Glutamatergic neuron (in vitro differentiated cells): ENCODE results near the gene SLC6A1. TPM values are rescaled to one million over a fixed set of nuclear protein-coding genes. Genes with fewer than 3 reads are reported as not detected.

ENCODE experiments used
- DNase-seq: peaks from one replicate; pipeline ENCODE4 v3.0.0; 2022
- H3K27ac Mint-ChIP-seq: one replicate; pipeline ENCODE4 v1.8.0; 2020; ENCODE audit warnings: mild to moderate bottlenecking, mixed read lengths, inconsistent platforms; ENCODE audit not compliant: unreplicated experiment
- H3K27me3 Mint-ChIP-seq: one replicate; pipeline ENCODE4 v1.8.0; 2020; ENCODE audit warnings: mild to moderate bottlenecking, moderate library complexity, mixed read lengths, inconsistent platforms; ENCODE audit not compliant: unreplicated experiment
- H3K36me3 Mint-ChIP-seq: one replicate; pipeline ENCODE4 v1.8.0; 2020; ENCODE audit warnings: mild to moderate bottlenecking, mixed read lengths, inconsistent platforms; ENCODE audit not compliant: unreplicated experiment
- H3K4me1 Mint-ChIP-seq: one replicate; pipeline ENCODE4 v1.8.0; 2020; ENCODE audit warnings: mild to moderate bottlenecking, low read depth, mixed read lengths, inconsistent platforms; ENCODE audit not compliant: unreplicated experiment
- H3K4me3 Mint-ChIP-seq: one replicate; pipeline ENCODE4 v1.8.0; 2020; ENCODE audit warnings: mild to moderate bottlenecking, mixed read lengths, inconsistent platforms; ENCODE audit not compliant: unreplicated experiment
- H3K9me3 Mint-ChIP-seq: one replicate; pipeline ENCODE4 v1.8.0; 2020; ENCODE audit warnings: mild to moderate bottlenecking, moderate library complexity, mixed read lengths, inconsistent platforms; ENCODE audit not compliant: unreplicated experiment
- total RNA-seq: library from RNA; stranded (reverse); fragmentation: NEBNext Ultra II Directional; extraction: Animal tissue kit (Norgen Biotek cat#: 25700); gene quantifications from one replicate; pipeline ENCODE4 v1.2.1, GENCODE V29; 2021; ENCODE audit not compliant: unreplicated experiment
- TF ChIP-seq, protein P1 (sequence below): fragments of 200-600 bp; sonication (generic); IDR thresholded peaks from one replicate; pipeline ENCODE4 v1.5.0; 2021; ENCODE audit not compliant: partially characterized antibody, unreplicated experiment

SLC6A1 gene
- total RNA-seq, 1 donor from 2014 or later, result 0.15 TPM

DNA sequence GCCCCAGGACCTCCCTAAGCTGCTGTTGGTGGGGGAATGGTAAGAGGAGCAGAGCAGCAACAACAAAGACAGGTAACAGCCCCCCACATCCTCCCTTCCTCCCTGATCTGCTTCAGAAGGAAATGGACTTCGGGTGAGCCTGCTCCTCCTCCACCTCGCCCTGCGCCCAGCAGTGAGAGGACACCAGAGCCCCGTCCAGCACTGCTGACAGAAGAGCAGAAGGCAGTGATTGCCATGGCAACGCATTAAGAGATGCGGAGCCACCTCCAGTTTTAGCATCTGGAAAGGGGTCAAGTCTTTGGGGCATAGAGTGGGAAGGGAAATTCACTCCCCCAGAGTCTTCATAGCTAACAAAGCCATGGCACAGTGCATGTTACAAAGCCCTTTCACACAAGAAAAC lies 84.2 kb downstream of the SLC6A1 start:
- TF ChIP-seq, protein P1, sequence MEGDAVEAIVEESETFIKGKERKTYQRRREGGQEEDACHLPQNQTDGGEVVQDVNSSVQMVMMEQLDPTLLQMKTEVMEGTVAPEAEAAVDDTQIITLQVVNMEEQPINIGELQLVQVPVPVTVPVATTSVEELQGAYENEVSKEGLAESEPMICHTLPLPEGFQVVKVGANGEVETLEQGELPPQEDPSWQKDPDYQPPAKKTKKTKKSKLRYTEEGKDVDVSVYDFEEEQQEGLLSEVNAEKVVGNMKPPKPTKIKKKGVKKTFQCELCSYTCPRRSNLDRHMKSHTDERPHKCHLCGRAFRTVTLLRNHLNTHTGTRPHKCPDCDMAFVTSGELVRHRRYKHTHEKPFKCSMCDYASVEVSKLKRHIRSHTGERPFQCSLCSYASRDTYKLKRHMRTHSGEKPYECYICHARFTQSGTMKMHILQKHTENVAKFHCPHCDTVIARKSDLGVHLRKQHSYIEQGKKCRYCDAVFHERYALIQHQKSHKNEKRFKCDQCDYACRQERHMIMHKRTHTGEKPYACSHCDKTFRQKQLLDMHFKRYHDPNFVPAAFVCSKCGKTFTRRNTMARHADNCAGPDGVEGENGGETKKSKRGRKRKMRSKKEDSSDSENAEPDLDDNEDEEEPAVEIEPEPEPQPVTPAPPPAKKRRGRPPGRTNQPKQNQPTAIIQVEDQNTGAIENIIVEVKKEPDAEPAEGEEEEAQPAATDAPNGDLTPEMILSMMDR, result no peak
- no peak overlapping the region for H3K4me3 Mint-ChIP-seq

DNA sequence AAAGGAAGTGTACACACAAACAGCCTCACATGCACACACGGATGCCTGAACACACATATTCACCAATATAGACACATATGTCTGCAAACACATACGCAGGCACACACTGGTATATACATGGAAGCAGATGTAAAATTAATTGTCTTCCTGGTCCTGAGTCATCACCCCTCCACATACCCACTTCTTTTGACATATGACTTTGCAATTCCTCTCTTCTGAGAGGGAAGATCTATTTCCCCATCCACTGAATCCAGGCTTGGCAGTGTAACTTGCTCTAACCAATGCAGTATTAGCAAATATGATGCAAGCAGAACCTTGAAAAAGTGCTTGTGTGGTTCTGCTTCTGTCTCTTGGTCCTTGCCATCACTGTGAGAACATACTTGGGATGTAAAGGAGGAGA lies 84.9 kb downstream of the SLC6A1 start:
- TF ChIP-seq, protein P1, result no peak
- H3K27me3 Mint-ChIP-seq, result peaks cover 2% of the 10 kb centered on the region
- no peak overlapping the region for H3K27ac Mint-ChIP-seq
- H3K36me3 Mint-ChIP-seq, result peaks cover 8% of the 10 kb centered on the region
- no peaks in the 10 kb centered on the region for H3K9me3 Mint-ChIP-seq
- DNase-seq, result no peak
- no peak overlapping the region for H3K4me3 Mint-ChIP-seq
- H3K4me1 Mint-ChIP-seq, result no peaks in the 10 kb centered on the region

More for the DNA sequence above, 84.2 kb downstream of the SLC6A1 start:
- no peak overlapping the region for H3K27ac Mint-ChIP-seq
- DNase-seq, result no peak
- H3K27me3 Mint-ChIP-seq, result peaks cover under 1% of the 10 kb centered on the region
- H3K36me3 Mint-ChIP-seq, result peaks cover 8% of the 10 kb centered on the region
- H3K9me3 Mint-ChIP-seq, result no peaks in the 10 kb centered on the region
- H3K4me1 Mint-ChIP-seq, result no peaks in the 10 kb centered on the region

DNA sequence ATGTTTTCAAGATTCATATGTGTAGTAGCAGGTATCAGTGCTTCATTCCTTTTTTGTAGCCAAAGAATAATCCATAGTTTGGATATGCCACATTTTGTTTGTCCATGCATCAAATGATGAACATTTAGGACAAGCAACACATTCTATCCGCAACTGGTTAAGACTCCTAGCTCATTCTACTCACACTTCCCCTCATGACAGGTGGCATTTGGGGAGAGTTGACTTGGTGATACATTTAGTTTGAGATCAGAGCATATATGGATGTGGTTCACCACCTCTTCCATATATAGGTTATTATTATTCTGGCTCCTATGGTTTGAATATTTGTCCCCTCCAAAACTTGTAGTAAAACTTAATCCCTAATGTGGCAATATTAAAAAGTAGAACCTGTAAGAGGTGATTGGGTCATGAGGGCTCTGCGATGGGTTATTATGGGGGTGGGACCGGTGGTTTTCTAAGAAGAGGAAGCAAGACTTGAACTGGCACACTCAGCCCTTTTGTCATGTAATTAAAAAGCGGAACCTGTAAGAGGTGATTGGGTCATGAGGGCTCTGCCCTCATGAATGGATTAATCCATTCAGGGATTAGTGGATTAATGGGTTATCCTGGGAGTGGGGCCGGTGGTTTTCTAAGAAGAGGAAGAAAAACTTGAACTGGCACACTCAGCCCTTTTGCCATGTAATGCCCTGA lies 86.4 kb downstream of the SLC6A1 start:
- Mint-ChIP-seq H3K36me3 (peaks cover 8% of the 10 kb centered on the region), H3K4me3 (no peak overlapping the region), H3K9me3 (no peaks in the 10 kb centered on the region), H3K4me1 (no peaks in the 10 kb centered on the region), H3K27ac (no peak overlapping the region), H3K27me3 (peaks cover 2% of the 10 kb centered on the region)
- TF ChIP-seq, protein P1, result no peak
- DNase-seq, result no peak

DNA sequence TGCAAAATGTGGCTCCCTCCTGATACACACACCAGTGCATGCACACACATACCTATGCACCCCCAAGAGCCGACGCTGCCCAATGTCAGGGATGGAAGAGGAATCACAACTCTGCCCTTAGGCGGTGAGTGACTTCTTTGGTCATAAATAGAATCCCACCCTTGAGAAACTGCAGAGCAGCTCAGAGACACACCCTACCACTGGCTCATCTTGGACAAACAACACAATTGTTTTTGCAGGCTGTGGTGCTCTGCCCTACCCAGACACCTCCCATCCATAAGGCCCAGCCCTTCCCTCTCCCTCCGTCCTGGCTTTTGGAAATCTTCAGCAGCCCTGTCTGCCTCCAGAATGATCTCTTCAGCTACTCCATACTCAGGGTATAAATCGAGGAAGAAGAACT lies 87.9 kb downstream of the SLC6A1 start:
- Mint-ChIP-seq H3K27me3 (peaks cover 2% of the 10 kb centered on the region), H3K4me3 (no peak overlapping the region), H3K36me3 (peaks cover 4% of the 10 kb centered on the region), H3K9me3 (no peaks in the 10 kb centered on the region), H3K4me1 (no peaks in the 10 kb centered on the region), H3K27ac (no peak overlapping the region)
- no peak for DNase-seq
- TF ChIP-seq, protein P1, result no peak

DNA sequence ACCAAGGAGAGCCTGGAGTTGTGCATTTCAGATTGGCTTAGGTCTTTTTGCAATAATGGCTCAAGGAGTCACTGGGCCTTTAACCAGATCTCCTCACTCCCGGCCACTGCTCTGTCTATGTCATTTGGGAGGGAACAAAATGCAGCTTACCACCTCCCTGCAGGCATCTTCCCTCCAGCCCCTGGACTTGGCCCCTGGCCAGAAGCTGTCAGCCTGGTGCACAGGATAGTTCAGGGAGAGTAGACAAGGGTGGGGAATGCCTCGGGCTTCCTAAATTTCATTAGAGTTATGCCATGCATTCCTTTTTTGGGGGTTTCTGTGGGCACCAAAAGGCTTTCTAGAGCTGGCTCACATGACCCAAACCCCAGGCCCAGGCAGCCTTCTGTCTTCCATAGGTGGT lies 91.5 kb downstream of the SLC6A1 start:
- DNase-seq, result no peak
- peaks cover 4% of the 10 kb centered on the region for H3K27me3 Mint-ChIP-seq
- H3K36me3 Mint-ChIP-seq, result no peaks in the 10 kb centered on the region
- H3K4me3 Mint-ChIP-seq, result no peak overlapping the region
- TF ChIP-seq, protein P1, result no peak
- H3K9me3 Mint-ChIP-seq, result no peaks in the 10 kb centered on the region
- no peak overlapping the region for H3K27ac Mint-ChIP-seq
- H3K4me1 Mint-ChIP-seq, result no peaks in the 10 kb centered on the region
